ENCODE data around the gene TMEM45A. TPM values are rescaled to one million over a fixed set of nuclear protein-coding genes. Genes with fewer than 3 reads are reported as not detected.
"Not testable (repeated sequence)": the region's sequence is repeated elsewhere in the genome, so short reads cannot be mapped to it uniquely, and the experiment has no call there.

The TMEM45A gene
- polyA plus RNA-seq, 12 donors: 14.1 to 50.3 (median 20.5) TPM; not detected in 1

GRCh38 chr3:100531093-100531492 is 38.7 kb downstream of the TMEM45A start:
- DNase-seq: no peak

DNA sequence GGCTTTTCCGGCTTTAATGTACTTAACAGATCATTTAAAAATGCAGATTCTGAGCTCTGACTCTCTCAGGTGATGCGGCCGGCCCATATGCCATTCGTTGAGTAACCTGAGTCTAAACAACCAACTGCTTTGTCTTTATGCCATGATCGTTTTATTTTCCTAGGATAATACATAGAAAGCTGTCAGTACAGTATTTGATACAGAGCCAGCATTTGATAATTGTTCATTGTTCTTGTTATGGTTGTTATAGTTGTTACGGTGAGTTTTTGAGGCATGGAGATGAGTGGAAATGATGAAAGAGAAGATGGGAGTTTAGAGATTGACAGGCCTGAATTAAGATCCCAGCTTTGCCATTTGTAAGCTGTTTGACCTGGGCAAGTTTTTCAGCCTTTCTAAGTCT is 40.0 kb downstream of the TMEM45A start:
- DNase-seq: no peak

- DNase-seq: no peak
Measured at GRCh38 chr3:100533176-100533575, 40.8 kb downstream of the TMEM45A start.

DNA sequence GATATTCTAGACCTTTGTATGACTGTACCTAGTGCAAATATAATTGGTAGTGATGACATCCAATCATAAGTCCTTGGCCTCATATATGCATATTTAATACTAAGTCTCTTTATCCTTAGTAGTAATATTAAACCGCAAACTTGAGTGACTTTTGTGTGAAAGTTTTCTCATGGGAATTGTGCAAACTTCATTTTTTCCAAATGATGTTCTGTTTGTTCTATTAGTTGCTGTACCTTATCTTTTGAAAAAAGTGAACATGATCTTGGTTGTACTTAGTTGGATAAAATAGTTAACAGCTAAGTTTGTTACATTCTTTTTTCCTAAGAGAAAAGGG is 43.2 kb downstream of the TMEM45A start:
- DNase-seq: no peak

DNA sequence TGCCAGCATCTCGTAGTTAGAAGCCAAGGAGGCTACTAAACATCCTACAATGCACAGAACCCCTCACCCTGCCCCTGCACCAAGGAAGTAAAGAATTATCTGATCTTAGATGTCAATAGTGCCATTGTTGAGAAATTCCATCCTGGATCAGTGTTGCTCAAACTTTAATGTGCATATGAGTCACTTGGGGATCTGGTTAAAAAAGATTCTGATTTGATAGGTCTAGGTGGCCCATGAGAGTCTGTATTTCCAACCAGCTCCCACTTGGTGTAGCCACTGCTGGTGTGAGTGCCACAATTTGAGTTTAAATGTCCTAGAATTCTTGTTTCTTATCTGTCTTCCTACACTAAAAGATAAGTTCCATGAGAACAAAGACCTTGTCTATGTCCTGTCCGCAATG is 43.7 kb downstream of the TMEM45A start:
- DNase-seq: no peak

DNA sequence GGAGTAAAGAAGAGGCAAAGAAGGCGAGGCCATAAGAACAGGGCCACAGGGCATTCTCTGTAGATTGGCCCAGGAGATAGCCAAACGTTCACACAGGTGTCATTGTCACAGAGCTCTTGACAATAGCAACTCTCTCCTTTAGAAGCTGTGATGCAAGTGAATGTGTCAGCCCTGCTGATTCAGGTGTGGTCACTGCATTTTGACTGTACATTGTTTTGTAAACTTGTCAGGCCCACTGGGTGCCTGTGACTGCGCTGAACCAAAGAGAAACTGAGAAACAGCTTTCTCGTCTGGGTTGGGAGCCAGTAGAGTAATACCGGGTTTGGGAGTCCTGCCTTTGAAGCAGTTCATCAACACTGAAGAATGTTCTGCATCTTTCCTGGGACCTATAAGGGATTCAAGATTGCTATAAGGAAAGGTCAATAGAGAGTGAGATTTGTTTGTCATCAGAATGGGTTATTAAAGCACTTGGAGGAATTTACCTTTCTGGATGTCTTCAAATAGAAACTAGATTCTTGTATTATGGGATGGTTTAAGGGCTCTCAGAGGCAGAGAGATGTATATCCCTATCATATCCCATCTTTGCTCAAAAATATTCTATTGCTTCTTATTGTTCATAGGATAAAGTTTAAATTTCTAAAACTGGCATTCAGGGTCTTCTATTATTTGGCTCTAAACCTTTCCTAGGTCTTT is 45.4 kb downstream of the TMEM45A start:
- no peak for DNase-seq

DNA sequence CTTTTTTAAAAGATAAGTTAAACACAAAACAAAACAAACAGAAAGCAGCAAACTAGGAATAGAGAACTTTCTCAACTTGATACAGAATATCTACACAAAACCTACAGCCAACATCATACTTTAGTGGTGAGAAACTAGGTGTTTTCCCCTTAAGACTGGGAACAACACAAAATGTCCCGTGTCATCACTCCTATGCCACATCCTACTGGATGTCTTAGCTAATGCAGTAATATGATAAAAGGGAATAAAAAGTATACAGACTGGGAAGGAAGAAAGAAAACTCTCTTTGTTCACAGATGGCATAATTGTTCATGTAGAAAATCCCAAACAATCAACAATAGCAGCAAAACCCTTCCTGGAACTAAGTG is 45.9 kb downstream of the TMEM45A start:
- no peak for DNase-seq

DNA sequence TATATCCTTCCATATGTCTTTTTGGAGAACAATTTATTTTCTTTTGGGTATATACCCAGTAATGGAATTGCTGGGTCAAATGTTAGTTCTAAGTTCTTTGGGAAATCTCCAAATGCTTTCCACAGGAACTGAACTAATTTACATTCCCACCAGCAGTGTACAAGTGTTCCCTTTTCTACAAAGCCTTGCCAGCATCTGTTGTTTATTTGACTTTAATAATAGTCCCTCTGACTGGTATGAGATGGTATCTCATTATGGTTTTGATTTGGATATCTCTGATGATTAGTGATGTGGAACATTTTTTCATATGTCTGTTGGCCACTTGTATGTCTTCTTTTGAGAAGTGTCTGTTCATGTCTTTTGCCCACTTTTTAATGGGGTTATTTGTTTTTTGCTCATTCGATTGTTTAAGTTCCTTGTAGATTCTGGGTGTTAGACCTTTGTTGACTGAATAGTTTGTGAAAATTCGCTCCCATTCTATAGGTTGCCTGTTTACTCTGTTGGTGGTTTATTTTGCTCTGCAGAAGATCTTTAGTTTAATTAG is 48.4 kb downstream of the TMEM45A start:
- no peak for DNase-seq

DNA sequence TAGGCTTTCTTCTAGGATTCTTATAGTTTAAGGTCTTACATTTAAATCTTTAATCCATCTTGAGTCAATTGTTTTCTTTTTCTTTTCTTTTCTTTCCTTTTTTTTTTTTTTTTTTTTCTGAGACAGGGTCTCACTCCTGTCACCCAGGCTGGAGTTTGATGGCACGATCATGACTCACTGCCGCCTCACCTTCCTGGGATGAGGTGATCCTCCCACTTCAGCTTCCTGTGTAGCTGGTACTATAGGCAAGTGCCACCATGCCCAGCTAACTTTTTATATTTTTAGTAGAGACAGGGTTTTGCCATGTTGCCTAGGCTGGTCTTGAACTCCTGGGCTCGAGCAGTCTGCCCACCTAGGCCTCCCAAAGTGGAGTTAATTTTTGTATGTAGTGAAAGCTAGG is 49.0 kb downstream of the TMEM45A start:
- DNase-seq: not testable (repeated sequence)

GRCh38 chr3:100545371-100545770 is 53.0 kb downstream of the TMEM45A start:
- DNase-seq: no peak

- DNase-seq: no peak
Measured at GRCh38 chr3:100546020-100546744, 53.8 kb downstream of the TMEM45A start.

GRCh38 chr3:100548053-100548452 is 55.6 kb downstream of the TMEM45A start:
- DNase-seq: no peak

- DNase-seq: no peak
Measured at GRCh38 chr3:100553618-100554372, 61.4 kb downstream of the TMEM45A start.

GRCh38 chr3:100554373-100554676 is 61.9 kb downstream of the TMEM45A start:
- DNase-seq: no peak

DNA sequence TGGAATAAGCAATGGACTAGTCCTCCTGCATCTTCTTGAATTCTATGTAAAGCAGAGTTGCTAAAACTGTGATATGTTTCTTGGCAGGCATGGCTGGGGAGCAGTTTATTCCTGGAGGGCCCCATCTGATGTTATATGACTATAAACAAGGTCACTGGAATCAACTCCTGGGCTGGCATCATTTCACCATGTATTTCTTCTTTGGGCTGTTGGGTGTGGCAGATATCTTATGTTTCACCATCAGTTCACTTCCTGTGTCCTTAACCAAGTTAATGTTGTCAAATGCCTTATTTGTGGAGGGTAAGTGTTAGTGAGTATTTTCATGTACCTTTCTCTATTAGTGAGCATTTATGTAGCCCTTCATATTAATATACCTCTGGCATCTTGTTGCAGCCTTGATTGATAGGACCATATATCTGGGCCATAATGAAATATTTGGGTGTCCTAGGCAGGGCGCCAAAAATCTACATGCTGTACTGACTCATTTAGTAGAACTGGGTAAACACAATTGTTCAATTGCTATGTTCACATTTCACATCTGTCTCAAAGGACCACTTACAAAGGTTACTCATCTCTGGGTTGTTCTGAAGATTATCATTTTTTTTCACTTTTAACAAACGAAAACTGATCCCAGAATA is 64.4 kb downstream of the TMEM45A start:
- DNase-seq: no peak

- DNase-seq: no peak
Measured at GRCh38 chr3:100558233-100558632, 65.8 kb downstream of the TMEM45A start.

DNA sequence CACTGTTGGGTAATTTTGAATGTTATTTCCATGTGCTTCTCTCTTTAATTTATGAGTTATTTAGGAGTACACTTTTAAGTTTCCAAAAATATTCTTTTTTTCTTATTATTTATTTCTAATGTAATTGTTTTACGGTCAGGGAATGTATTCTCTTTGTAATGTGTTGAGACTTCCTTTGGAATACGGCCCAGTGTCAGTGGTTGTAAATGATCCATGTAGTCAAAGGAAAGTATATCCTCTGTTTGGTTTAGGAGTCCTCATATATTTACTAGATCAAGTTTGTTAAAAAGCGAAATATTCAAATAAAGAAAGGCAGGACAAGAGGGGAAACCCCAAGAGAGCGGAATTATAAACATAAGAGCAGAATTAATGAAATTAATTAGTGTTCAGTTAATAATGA is 68.0 kb downstream of the TMEM45A start:
- DNase-seq: no peak

DNA sequence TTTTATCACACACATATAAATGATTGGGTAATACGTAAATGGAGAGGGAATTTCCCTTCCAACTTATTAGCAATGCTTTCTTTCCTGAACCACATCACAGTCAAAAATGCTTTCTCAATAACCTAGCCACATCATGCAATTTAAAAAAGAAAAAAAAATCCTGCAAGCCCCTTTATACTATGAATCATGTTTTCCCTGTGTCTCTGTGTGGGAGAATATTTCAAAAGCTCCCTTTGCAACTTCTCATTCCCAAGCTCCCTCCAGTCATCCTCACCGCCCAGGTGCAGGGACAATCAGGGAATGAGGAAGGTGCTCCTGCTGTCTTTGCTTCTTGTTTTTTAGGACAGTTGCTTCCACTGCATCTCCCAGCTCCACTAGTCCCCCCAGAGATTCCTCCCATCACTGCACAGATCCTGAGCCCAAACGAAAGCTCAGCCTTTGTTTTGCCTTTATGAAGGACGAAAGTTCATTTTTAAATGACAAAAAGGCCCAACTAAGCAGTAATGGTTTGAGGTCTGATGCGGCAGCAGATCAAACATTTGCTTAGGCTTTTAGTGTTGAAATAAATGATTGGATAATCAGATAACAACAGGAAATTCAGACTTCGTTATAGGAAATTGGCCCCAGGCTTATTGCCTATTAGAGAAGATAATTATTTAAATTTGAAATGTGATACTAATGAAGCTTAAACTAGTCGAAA is 69.2 kb downstream of the TMEM45A start:
- DNase-seq: no peak

- no peak for DNase-seq
Measured at GRCh38 chr3:100562224-100562857, 69.9 kb downstream of the TMEM45A start.

DNA sequence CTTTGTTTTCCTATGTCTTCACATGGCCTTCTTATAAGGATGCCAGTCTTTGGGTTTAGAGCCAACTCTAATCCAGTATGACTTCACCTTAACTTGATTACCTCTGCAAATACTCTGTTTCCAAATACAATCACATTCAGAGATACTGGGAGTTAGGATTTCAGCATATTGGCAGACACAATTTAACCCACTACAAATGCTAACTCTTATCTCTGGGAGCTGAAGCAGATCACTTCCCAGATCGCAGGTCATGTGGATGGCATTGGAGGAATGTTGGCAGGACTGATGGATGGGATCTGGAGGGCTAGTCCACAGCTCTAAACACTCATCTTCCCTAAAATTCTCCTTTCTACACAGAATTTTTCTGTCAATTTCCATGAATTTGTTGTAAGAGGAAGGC is 70.8 kb downstream of the TMEM45A start:
- DNase-seq: no peak

GRCh38 chr3:100563652-100564211 is 71.3 kb downstream of the TMEM45A start:
- DNase-seq: no peak
